CD4-positive, alpha-beta T cell treated with Interleukin-4 for 4 hours (primary cell): ENCODE data around the gene FBXW9.
"Not testable (repeated sequence)": the region's sequence is repeated elsewhere in the genome, so short reads cannot be mapped to it uniquely, and the experiment has no call there.

Source experiments
- DNase-seq: peaks from one replicate; pipeline ENCODE4 v3.0.0-alpha.2; 2020

FBXW9 gene

GRCh38 chr19:12713304-12713703, 16.9 kb upstream of the FBXW9 start:
- not testable (repeated sequence) for DNase-seq

GRCh38 chr19:12712077-12712476, 15.6 kb upstream of the FBXW9 start:
- DNase-seq: not testable (repeated sequence)

GRCh38 chr19:12711187-12711586, 14.8 kb upstream of the FBXW9 start:
- DNase-seq: no peak

GRCh38 chr19:12708641-12709040, 12.2 kb upstream of the FBXW9 start:
- DNase-seq: no peak

- no peak for DNase-seq
Measured at GRCh38 chr19:12706332-12706718, 9.9 kb upstream of the FBXW9 start.

GRCh38 chr19:12705654-12706331, 9.4 kb upstream of the FBXW9 start:
- DNase-seq: no peak

- no peak for DNase-seq
Measured at GRCh38 chr19:12705169-12705568, 8.7 kb upstream of the FBXW9 start.

GRCh38 chr19:12703046-12703445, 6.6 kb upstream of the FBXW9 start:
- no peak for DNase-seq

- no peak for DNase-seq
Measured at GRCh38 chr19:12701596-12702282, 5.3 kb upstream of the FBXW9 start.

- DNase-seq: no peak
Measured at GRCh38 chr19:12698138-12698537, 1.7 kb upstream of the FBXW9 start.

GRCh38 chr19:12697425-12697824, 994 bp upstream of the FBXW9 start:
- DNase-seq: not testable (repeated sequence)

- DNase-seq: no peak
Measured at GRCh38 chr19:12695997-12696365, 450 bp downstream of the FBXW9 start.

- no peak for DNase-seq
Measured at GRCh38 chr19:12695514-12695913, 917 bp downstream of the FBXW9 start.

- DNase-seq: no peak
Measured at GRCh38 chr19:12695096-12695495, 1.3 kb downstream of the FBXW9 start.

GRCh38 chr19:12694641-12695040, 1.8 kb downstream of the FBXW9 start:
- no peak for DNase-seq

- DNase-seq: no peak
Measured at GRCh38 chr19:12692960-12693359, 3.5 kb downstream of the FBXW9 start.

- no peak for DNase-seq
Measured at GRCh38 chr19:12689581-12690216, 6.7 kb downstream of the FBXW9 start.

GRCh38 chr19:12689012-12689411, 7.4 kb downstream of the FBXW9 start:
- DNase-seq: no peak

- DNase-seq: no peak
Measured at GRCh38 chr19:12687496-12688196, 8.8 kb downstream of the FBXW9 start, which contains the start of gene GNG14. Gene GNG14 (plus strand): TSS chr19:12687998. CDS start chr19:12688049, 51 bp downstream.

- no peak for DNase-seq
Measured at GRCh38 chr19:12685831-12686230, 10.6 kb downstream of the FBXW9 start.

GRCh38 chr19:12681074-12681987, 15.1 kb downstream of the FBXW9 start, which contains the start of gene DHPS:
Gene DHPS (minus strand): TSS chr19:12681880. CDS start chr19:12681766, 114 bp downstream.
- DNase-seq: peak; percentile 97

- no peak for DNase-seq
Measured at GRCh38 chr19:12680034-12680433, 16.4 kb downstream of the FBXW9 start.
